Retinal pigment epithelial cell (primary cell): ENCODE measurements around the gene GINS2.

Experiments
- DNase-seq: peaks from one replicate; pipeline ENCODE4 v3.0.0-alpha.2; 2010; ENCODE audit warnings: low read depth
- H3K4me3 ChIP-seq: 2 replicates; pipeline ENCODE4 v1.5.1; 2011; ENCODE audit warnings: mild to moderate bottlenecking, low read length, control low read depth, moderate library complexity
- CTCF ChIP-seq: conservative IDR thresholded peaks from 2 replicates; pipeline ENCODE4 v1.5.1; 2011; ENCODE audit warnings: low read depth, low read length, control low read depth, inconsistent platforms

Gene GINS2

GRCh38 chr16:85670840-85671239 lies 17.9 kb downstream of the GINS2 start:
- no peak overlapping the region for H3K4me3 ChIP-seq
- no peak for DNase-seq
- no peak for TF ChIP-seq CTCF

GRCh38 chr16:85668676-85669424 lies 19.9 kb downstream of the GINS2 start:
- no peak overlapping the region for H3K4me3 ChIP-seq
- no peak for TF ChIP-seq CTCF
- no peak for DNase-seq

GRCh38 chr16:85667841-85668413 lies 20.8 kb downstream of the GINS2 start:
- no peak for DNase-seq
- no peak overlapping the region for H3K4me3 ChIP-seq
- no peak for TF ChIP-seq CTCF

GRCh38 chr16:85667261-85667660 lies 21.5 kb downstream of the GINS2 start:
- no peak for TF ChIP-seq CTCF
- H3K4me3 ChIP-seq: no peak overlapping the region
- no peak for DNase-seq

DNA sequence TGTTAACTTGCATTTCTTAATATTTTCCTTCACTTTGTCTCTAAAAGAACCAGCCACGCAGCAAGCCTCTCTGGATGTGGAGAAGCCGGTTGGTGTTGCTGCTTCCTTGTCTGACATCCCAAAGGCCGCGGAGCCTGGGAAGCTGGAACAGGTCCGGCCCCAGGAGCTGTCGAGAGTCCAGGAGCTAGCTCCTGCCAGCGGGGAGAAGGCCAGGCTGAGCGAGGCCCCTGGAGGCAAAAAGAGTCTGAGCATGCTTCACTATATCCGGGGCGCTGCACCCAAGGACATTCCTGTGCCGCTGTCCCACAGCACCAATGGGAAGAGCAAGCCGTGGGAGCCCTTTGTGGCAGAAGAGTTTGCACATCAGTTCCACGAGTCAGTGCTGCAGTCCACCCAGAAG lies 22.8 kb downstream of the GINS2 start:
- H3K4me3 ChIP-seq: no peak overlapping the region
- no peak for DNase-seq
- no peak for TF ChIP-seq CTCF

GRCh38 chr16:85665373-85665740 lies 23.4 kb downstream of the GINS2 start:
- no peak overlapping the region for H3K4me3 ChIP-seq
- no peak for TF ChIP-seq CTCF
- DNase-seq: no peak
